ENCODE data around the gene ABI3.

The ABI3 gene

DNA sequence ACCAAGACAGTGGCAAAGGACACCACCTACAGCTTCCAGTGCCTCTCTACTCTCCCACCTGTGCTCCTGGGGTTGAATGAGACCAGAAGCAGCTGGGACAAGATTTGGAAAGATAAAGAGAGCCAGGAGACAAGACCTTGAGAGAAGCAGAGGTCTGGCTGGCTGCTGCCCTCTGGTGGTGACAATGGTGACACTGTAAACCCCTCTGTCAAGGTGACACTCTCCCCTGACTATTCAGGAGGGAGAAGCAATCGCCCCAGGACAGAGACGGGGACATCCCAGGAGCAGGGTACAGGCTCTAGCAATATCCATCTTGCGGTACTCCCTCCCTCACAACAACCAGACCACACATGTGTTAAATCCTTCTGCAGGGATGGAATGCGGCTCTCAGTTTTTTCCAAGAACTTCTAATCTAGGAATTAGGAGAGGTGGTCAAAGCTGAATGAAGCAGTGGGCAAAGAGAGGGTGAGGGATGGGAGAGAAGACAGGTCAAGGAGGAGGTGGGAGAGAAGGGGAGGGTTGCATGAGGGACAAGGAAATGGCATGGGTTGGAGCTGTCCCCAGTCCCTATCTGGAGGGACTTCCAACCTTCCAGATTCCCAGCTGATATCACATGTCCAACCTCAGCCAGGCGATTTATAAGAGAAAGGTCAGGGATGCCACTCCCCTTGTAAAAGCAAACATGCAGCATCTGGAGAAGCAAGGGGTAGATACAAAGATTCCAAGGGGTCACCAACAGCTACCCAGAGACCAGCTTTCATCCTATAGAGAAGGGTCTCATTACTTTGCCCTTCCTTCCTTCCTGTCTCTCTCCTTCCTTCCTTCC, 17.1 kb downstream of the ABI3 start:
- peak; percentile 83 for DNase-seq

DNA sequence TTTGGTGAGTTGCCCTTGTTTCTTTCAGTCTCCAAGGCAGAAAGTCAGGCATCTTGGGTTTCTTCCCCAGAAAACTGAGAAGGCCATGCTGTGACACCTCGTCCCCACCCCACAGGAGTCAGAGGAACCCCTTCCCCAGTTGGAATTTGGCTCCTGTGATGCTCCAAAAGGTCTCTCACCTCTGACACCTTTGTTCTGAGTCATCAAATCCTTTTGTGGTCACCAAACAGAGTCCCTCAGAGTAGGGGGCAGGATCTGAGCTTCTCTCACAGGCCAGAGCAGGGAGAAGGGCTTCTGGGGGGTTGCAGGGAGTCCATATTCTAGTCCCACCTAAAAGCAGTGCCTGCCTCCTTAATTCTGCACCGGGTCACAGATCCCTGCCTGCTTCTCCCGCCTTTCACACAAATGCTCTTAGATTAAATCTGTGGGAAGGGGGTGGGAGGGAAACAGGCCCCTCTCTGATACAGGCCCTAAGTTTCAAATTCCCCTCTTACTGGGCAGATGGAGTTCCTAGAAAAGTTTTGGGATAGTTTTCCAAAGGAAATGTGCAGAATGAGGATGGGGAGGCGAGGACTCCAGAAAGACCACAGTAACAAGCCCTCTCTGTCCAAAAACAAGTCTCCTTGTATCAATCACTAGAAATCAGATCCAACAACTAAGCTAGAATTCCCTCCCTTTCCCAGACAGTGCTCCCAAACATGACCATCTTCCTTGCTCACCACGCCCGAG, 18.7 kb downstream of the ABI3 start:
- no peak for DNase-seq

DNA sequence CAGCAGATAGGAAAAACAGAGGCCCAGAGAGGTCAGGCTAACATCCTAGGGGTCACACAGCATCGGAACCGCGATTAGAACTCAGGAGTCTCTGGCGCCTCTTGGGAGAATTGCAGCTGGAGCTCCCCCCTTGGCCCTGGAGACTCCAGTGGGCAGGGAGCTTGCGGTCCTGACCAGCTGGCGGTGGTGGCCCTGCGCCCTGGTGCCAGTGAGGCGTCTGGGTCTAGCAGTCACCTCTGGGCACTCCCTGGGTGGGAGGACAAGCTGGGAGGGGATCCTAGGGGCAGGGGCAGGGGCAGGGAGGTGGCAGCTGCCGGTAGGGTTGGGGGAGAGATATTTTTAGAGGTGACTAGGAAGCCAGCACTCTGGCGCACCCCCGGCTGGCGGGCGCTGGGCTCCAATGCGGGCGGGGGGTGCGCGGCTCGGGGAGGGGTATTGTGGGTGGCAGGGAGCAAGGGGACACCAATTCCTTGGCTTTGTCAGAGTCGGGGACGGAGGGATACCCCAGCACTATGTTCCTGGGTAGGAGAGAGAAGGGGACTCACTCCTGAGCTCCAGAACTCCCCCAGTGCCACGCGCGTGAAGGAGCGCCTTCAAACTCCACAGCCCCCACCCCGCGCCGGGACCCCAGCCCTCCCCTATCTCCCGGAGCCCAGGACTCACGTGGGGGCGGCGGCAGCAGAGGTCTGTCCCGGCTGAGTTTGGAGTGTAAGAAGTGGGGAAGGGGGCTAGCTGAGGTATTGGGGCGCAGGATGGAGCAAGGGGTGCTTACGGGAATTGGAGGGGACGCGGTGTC, 19.5 kb downstream of the ABI3 start:
- no peak for DNase-seq

DNA sequence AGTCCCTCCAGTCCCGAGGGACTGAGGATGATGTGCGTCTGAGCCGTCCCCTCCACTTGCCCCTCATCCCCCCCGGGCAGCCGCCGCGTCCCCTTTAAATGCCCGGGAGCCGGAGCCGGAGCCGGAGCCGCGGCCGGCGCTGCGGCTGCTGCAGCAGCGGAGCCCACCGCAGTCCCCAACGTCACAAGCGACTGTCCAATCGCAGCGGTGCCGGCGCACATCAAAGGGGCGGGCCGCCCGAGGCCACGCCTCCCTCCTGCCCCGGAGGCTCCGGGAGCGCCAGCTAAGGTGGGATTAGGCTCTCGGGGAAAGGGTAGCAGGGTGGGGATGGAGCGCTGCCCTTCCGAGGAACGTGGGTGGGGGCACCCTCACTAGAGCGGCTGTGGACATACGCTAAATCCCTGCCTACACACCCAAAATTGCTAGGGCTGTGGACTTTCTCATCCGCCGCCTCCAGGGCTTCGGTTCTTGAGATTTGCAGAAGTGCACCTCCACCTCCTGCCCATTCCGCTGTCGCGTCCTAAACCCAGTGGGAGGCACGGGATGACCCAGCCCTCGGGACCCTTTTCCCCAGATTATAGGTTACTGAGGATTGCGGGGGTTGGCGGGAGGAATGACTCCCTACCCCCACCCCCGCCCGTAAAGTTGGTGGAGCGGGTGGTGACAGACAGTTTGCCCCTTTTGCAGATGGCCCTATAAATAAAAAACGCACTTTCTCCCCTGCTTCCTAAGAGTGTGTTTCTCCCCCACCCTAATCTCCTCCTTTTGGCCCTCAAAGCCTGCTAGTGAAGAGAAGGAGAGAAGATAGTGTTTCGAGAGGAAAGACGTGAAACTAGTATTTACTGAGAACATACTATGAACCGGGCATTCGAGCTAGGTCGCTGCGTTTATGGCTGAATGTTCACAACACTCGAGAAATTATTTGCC, 20.4 kb downstream of the ABI3 start, which contains the start of gene PHOSPHO1:
Gene PHOSPHO1 (minus strand): TSS at position 152 of the 927 bp plus-strand sequence. CDS start 4,096 bp downstream, outside the sequence.
- DNase-seq = peak; percentile 86

DNA sequence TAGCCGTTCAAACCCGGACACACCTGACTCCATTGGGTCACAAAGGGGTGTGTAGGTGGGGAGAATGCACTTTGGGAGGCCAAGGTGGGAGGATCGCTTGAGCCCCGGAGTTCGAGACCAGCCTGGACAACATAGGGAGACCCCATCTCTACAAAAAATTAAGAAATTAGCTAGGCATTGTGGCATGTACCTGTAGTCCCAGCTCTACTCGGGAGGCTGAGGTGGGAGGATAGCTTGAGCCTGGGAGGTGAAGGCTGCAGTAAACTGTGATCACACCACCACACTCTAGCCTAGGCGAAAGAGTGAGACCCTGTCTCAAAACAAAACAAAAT, 21.0 kb downstream of the ABI3 start:
- no peak for DNase-seq

DNA sequence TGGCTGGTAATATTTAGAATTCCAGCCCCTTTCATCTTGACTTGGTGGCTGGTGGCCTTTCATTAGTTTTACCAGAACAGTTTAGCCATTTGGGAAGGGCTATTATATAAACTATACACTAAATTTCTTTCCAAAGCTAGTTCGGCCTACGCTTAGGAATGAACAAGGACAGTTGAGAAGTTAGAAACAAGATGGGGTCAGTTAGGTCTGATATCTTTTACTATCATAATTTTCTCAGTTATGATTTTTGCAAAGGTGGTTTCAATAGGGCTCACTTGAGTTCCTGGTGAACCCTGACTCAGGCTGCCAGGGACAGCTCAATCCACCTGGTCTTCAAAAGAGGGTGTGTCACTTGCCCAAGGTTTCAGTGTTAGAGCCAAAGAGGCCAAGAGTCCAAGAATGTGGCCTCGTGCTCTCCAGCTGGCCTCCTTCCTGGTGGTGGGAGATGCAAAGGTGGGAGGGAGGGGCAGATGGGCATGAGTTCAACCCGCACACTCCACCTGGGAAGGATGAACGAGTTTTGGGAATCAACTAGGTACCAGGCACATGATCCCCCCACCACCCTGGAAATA, 24.1 kb downstream of the ABI3 start:
- no peak for DNase-seq

DNA sequence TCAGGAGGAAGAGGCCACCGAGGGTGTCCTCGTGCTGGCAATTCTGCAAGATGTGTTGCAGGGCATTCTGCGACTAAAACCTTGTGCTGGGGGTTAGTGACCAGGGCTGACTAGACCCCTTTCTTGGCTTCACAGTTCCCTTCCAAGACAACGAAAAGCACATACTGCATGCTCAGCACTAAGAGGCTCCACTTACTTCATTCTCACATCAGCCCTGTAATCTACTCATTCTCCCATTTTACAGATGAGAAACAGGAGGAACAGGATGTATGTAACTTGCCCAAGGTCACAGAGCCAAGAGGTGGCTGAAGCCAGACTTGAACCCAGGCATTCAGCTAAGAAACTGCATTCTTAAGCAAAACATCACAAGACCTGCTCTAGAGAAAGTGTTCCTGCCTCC, 25.4 kb downstream of the ABI3 start:
- no peak for DNase-seq

DNA sequence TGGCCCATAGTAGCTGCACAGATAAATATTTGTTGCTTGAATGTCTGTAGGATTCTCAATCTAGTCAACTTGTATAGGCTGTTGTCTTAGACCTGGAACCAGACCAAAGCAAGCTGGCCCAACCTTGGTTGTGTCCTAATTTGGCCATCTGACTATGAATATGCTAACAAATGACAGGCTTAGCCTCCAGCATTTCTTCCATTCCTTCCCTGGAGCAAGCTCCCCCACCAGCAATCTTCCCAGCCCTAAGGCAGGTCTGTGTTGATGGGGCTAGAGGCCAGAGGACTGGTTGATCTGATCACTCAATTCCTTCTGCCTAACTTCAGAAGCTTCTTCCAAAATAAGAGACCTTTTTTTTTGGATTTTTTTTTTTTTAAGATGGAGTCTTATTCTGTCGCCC, 29.5 kb downstream of the ABI3 start:
- no peak for DNase-seq

DNA sequence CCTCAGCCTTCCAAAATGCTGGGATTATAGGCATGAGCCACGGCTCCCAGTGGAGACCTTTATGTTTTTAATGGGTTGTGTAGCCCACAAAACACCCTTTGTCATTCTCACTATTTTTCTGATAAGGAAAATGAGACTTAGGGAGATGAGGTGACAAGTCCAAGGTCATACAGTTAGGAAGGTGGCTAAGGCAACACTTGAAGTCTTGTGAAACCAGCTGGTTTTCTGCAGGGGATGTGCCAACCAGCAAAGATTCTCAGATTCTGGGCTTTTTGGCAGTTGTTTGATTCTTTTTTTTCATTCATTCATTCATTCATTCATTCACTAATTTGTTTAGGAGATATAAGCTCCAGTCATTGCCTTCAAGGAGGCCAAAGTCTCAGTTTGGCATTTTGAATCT, 30.1 kb downstream of the ABI3 start:
- no peak for DNase-seq

DNA sequence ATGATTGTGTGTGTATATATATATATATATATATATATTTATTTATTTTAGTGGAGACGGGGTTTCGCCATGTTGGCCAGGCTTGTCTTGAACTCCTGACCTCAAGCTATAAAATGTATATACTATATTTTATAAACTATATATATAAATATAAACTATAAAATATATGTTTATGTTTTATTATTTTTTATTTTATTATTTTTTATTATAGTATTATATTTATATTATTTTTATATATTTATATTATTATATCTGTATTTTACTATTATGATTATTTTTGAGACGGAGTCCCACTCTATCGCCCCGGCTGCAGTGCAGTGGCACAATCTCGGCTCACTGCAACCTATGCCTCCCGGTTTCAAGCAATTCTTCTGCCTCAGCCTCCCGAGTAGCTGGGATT, 30.5 kb downstream of the ABI3 start:
- DNase-seq = no peak

DNA sequence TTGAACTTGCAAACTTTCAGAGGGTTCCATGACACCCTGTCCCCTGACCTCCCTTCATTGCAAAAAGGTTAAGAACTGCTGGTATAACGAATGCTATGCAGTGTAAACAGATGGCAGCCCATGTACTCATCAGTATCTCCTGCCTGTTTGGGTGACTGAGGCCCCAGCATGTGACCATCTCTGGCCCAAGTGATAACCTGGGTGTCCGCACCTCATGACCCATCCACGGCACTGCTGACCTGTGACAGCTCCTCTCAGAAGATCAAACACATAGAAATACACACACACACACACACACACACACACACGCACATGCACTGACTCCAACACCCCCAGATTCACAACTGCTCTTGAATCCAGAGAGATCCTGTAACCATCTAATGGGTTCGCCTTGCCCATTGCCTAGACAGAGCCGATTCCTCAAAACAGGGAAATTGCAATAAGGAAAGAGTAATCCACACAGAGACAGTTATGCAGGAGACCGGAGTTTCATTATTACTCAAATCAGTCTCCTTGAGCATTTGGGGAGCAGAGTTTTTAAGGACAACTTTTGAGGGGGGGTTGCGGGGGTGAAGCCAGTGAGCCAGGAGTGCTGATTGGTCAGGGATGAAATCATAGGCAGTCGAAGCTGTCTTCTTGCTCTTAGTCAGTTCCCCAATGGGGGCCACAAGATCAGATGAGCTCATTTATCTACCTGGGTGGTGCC, 31.3 kb downstream of the ABI3 start:
- no peak for DNase-seq

DNA sequence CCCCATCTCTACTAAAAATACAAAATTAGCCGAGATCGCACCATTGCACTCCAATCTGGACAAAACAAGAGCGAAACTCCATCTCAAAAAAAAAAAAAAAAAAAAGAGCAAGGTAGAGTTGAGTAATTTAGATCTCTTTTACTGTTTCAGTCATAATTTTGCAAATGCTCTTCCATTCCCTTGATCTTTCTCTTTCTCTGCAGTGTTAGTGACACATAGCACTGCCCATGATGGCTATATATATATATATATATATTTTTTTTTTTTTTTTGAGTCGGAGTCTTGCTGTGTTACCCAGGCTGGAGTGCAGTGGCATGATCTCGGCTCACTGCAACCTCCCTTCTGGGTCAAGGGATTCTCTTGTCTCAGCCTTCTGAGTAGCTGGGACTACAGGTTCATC, 32.3 kb downstream of the ABI3 start:
- no peak for DNase-seq

DNA sequence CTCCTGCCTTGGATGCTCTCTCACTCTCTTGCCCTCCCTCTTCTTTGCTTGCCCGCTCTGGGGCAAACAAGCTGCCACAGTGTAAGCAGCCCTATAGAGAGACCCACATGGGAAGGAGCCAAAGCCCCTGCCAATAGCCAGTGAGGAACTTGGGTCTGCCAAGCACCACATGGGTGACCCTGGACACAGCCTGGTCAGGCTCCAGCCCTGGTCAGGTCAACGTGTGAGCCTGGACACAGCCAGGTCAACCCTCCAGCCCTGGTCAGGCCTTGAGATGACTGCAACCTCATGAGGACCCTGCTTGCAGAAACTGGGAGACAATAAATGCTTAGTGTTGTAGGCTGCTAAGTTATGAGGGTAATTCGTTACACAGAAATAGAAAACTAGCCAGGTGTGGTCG, 34.3 kb downstream of the ABI3 start:
- no peak for DNase-seq

DNA sequence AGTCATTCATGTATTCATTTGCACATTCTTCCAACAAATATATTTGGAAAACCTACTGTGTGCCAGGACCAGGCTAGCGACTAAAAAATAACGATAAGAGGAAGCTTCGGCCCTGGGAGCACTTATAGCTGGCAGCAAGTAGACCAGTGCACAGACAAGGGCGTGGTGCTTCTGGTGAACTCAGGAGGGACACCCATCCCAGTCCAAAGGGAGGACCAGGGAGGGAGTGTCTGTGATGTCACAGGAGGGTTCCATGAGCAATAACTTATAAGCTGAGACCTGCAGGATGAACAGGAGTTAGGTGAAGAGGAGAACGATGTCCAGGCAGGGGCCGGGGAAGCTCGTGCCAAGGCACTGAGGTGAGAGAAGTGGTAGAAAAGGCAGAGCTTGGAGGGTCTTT, 37.4 kb downstream of the ABI3 start:
- DNase-seq = no peak

DNA sequence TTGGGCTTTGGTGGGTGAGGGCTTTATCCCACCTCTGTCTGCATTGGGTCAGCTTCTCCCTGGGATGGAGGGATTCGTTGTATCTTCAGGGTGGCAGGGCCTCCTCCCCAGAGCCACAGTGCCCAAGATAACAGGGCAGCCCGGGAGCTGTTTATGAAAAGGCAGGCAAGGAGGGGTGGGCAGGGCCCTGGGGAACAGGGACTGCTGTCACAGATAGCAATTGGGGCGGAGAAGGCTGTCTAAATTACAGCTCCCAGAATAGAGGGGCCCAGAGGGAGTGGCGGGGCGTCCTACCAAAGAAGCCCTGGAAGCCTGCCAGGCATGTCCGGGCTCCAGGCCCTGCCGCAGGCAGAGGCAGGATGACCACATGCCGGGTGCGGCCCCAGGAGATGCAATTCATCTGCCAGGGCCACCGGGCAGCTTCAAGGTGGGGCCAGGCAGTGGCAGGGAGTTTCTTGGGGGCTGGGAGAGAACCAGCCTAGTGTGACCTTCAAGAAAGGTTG, 38.8 kb downstream of the ABI3 start:
- DNase-seq = no peak

DNA sequence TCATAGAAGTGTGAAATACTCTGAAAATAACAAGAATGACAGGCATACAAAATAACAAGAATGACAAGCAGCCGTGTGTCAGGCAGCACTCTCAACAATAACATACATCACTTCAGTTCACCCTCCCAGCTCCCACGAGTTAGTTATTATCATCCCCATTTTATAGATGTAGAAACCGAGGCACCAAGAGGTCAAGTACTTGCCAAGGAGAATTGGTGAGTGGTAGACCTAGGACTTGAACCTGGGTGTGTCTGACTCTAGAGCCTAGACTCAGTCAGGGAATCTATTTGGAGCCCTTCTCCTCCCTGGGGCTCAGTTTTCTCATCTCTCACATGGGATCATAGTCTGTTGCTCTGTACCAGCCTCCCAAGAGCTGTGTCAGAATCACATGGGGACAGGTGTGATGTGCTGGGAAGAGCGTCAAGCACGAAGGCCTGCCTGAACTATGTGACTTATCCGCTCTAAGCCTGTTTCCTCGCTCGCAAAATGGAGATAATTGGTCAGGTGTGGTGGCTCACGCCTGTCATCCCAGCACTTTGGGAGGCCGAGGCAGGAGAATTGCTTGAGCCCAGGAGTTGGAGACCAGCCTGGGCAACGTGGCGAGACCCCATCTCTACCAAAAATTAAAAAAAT, 39.5 kb downstream of the ABI3 start:
- no peak for DNase-seq

DNA sequence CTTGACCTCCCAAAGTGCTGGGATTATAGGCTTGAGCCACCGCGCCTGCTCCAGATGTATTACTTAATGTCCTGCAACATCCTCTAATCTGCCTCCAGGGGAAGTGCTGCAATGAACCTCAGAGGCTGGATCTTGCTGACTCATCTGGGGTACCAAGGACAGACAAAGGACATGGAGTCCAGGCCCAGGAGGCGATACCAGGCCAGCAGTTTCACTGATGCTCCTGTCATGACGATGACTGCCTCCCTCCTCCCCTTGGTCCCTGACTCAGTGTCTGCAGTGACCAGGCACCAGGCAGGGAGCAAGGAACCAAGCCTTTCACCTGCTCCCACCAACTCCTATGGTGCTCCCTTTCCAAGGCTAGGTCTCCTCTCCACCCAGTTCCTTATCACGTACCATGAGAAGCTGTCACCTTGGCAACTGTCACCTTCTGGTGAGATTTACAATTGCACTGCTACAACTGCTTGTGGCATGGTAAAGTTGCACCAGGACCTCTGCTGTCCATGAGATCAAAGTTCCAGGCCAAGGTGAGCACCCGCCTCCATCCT, 41.7 kb downstream of the ABI3 start:
- no peak for DNase-seq

DNA sequence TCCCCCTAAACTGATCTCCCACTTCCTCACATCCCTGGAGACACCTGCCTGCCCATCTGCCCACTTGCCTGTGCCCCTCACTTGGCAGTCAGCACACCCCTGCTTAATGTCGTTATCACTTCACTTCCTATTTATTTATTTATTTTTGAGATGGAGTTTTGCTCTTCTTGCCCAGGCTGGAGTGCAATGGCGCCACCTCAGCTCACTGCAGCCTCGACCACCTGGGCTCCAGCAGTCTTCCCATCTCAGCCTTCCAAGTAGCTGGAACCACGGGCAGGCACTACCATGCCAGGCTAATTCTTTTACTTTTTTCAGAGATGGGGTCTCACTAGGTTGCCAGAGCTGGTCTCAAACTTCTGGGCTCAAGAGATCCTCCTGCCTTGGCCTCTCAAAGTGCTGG, 43.6 kb downstream of the ABI3 start:
- DNase-seq = no peak

DNA sequence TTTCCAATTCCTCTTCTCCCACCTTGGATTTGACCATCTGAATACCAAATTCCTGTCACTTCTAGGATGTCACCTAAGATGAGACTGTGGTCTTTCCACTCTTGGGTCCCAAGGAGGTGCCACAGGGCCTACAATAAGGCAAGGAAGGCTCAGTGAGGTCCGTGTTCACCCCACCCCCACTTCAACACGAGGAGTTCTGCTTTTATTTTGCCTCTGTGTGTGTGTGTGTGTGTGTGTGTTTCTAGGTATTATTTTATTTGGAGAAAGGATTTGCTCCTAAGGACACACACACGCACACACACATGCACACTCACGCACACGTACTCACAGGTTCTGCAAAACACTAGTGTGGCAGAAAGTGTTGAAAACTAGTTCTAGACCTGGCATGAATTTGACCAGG, 44.6 kb downstream of the ABI3 start:
- DNase-seq = no peak

DNA sequence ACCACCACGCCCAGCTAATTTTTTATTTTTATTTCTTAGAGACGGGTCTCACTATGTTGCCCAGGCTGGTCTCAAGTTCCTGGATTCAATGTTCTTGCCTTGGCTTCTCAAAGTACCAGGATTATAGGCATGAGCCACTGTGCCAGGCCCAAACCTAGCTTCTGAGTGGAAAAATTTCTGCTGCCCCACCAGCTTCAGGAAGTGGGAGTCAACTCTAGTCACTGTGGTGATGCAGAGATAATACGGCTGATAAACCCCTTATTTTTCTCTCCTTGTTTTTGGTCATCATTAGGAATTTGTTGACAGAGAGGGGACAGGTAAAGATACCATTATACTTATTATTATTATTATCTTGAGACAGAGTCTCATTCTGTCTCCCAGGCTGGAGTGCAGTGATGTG, 47.9 kb downstream of the ABI3 start:
- DNase-seq = no peak

DNA sequence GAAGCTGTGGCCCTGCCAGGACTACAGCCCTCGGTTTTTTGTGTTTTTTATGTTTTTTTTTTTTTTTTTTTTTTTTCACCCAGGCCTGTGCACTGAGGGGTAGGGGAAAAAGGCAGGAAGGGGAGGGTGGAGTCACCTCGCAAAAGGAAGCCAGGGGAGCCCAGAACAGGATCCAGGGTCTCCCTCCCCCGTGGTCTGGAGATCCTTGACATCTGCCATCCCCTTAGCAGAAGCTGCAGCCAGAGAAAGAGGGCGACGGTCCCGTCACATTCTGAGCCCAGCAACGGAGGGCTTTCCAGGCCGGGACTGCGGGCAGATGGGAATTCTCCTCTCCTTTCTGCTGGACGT, 49.1 kb downstream of the ABI3 start:
- DNase-seq = no peak

All from stimulated activated CD4-positive, alpha-beta T cell treated with anti-CD3 and anti-CD28 coated beads, Interleukin-4, amount 100 ng/mL, for 24 hours (primary cell).